OCI-LY7 (cell line): Measurements from ENCODE around the gene LARP1. TPM values are rescaled to one million over a fixed set of nuclear protein-coding genes. Genes with fewer than 3 reads are reported as not detected.

Source experiments
- BruUV-seq: library from RNA; stranded (reverse); fragments of 400-500 nt; replicated peaks from 2 replicates; lab custom pipeline; 2021; lab: Mats Ljungman, UMichigan
- CTCF ChIA-PET: fragments of 300-600 bp; sonication (Branson Sonifier 250); formaldehyde crosslinking; loops from one replicate; lab custom pipeline; 2022; ENCODE audit warnings: antibody characterized with exemption; ENCODE audit not compliant: unreplicated experiment; lab: Charles Lee
- POLR2A ChIA-PET: fragments of 300-600 bp; sonication (Branson Sonifier 250); formaldehyde crosslinking; loops from one replicate; lab custom pipeline; 2022; ENCODE audit warnings: antibody characterized with exemption; lab: Charles Lee
- DNase-seq: peaks from one replicate; pipeline ENCODE4 v3.0.0-alpha.2; 2015; ENCODE audit warnings: low spot score
- H2AFZ ChIP-seq: fragments of 200-600 bp; sonication (generic), shearing (Covaris generic); 2 replicates; pipeline ENCODE4 v1.6.1; 2014; ENCODE audit warnings: mild to moderate bottlenecking, antibody characterized with exemption, low read length, moderate library complexity
- H3K27ac ChIP-seq: fragments of 200-600 bp; sonication (generic); 2 replicates; pipeline ENCODE4 v1.5.1; 2014; ENCODE audit warnings: mixed run types, low read depth, mild to moderate bottlenecking, moderate library complexity, low read length, inconsistent platforms; ENCODE audit not compliant: poor library complexity, severe bottlenecking
- H3K36me3 ChIP-seq: fragments of 200-600 bp; sonication (generic); 2 replicates; pipeline ENCODE4 v1.6.1; 2014; ENCODE audit warnings: mild to moderate bottlenecking, antibody characterized with exemption, low read length, moderate library complexity, mixed read lengths; ENCODE audit not compliant: insufficient read depth
- H3K4me1 ChIP-seq: fragments of 200-600 bp; sonication (generic); 2 replicates; pipeline ENCODE4 v1.5.1; 2014; ENCODE audit warnings: mild to moderate bottlenecking, low read length; ENCODE audit not compliant: insufficient read depth, poor library complexity, severe bottlenecking
- H3K4me2 ChIP-seq: fragments of 200-600 bp; sonication (generic); 2 replicates; pipeline ENCODE4 v1.6.1; 2014; ENCODE audit warnings: mild to moderate bottlenecking, low read length
- H3K4me3 ChIP-seq: fragments of 200-600 bp; sonication (generic); 2 replicates; pipeline ENCODE4 v1.5.1; 2014; ENCODE audit warnings: mild to moderate bottlenecking, low read depth, low read length; ENCODE audit not compliant: poor library complexity, severe bottlenecking
- H3K79me2 ChIP-seq: fragments of 200-600 bp; sonication (generic); 2 replicates; pipeline ENCODE4 v1.6.1; 2016; ENCODE audit warnings: low read depth, mild to moderate bottlenecking, low read length, moderate library complexity, mixed read lengths; ENCODE audit not compliant: insufficient read depth
- H3K9me2 ChIP-seq: fragments of 200-600 bp; sonication (generic); 2 replicates; pipeline ENCODE4 v1.6.1; 2016; ENCODE audit warnings: mild to moderate bottlenecking, low read length, mixed read lengths; ENCODE audit not compliant: insufficient read depth
- H3K9me3 ChIP-seq: fragments of 200-600 bp; sonication (generic); 2 replicates; pipeline ENCODE4 v1.6.1; 2014; ENCODE audit warnings: mild to moderate bottlenecking, mixed run types, low read length, mixed read lengths
- H4K20me1 ChIP-seq: fragments of 200-600 bp; sonication (generic); 2 replicates; pipeline ENCODE4 v1.6.1; 2014; ENCODE audit warnings: mild to moderate bottlenecking, antibody characterized with exemption, low read length, moderate library complexity, mixed read lengths; ENCODE audit not compliant: insufficient read depth
- CTCF ChIP-seq: fragments of 200-600 bp; sonication (generic); conservative IDR thresholded peaks from 2 replicates; pipeline ENCODE4 v1.5.1; 2014; ENCODE audit warnings: mild to moderate bottlenecking, antibody characterized with exemption, low read length, moderate library complexity, mixed read lengths
- EZH2phosphoT487 ChIP-seq: fragments of 200-600 bp; sonication (generic); IDR thresholded peaks from 2 replicates; pipeline ENCODE4 v1.6.1; 2018; ENCODE audit warnings: low read depth, borderline replicate concordance, mild to moderate bottlenecking, mixed run types, antibody characterized with exemption, low read length, moderate library complexity, mixed read lengths
- intact Hi-C: fragments of 100-400 bp; cut with micrococcal nuclease; formaldehyde crosslinking; loops from one replicate; pipeline ENCODE4 v1.10.0; 2022; ENCODE audit not compliant: unreplicated experiment
- total RNA-seq, 2 experiments: library from RNA; depleted of rRNA in 1 of 2; stranded (reverse); fragments of >200 nt in 1 of 2; shearing (Covaris generic) in 1 of 2; gene quantifications; 2 replicates each; pipeline ENCODE4 v1.2.3, GENCODE V29; 2014 to 2022

The LARP1 gene
- total RNA-seq, 2 experiments from 2014 or later: 71.1 to 274 TPM

GRCh38 chr5:154794525-154795234 lies 39.5 kb downstream of the LARP1 start:
- BruUV-seq: no TSS peak
- peaks cover 4% of the 10 kb centered on the region for H4K20me1 ChIP-seq
- no peaks in the 10 kb centered on the region for H3K9me2 ChIP-seq
- H3K27ac ChIP-seq: no peak overlapping the region
- H3K9me3 ChIP-seq: no peaks in the 10 kb centered on the region
- H3K4me3 ChIP-seq: no peak overlapping the region
- CTCF ChIA-PET: no interaction called here
- POLR2A ChIA-PET: no interaction called here
- no peak for TF ChIP-seq EZH2phosphoT487
- no peak for TF ChIP-seq CTCF
- DNase-seq: no peak
- H3K4me1 ChIP-seq: peaks cover 5% of the 10 kb centered on the region
- H2AFZ ChIP-seq: no peak overlapping the region
- peaks cover 93% of the 10 kb centered on the region for H3K36me3 ChIP-seq
- H3K4me2 ChIP-seq: no peak overlapping the region
- H3K79me2 ChIP-seq: peaks cover 26% of the 10 kb centered on the region; the same call in 1 of the 2 replicates
- intact Hi-C loops: no loop called here

- TF ChIP-seq CTCF (no peak), EZH2phosphoT487 (no peak)
- H3K36me3 ChIP-seq: peaks cover 93% of the 10 kb centered on the region
- intact Hi-C loops: no loop called here
- ChIA-PET CTCF (no interaction called here), POLR2A (no interaction called here)
- TSS peak; percentile 37 for BruUV-seq
- H3K4me3 ChIP-seq: no peak overlapping the region
- H3K79me2 ChIP-seq: peaks cover 21% of the 10 kb centered on the region; the same call in 1 of the 2 replicates
- no peak overlapping the region for H2AFZ ChIP-seq
- H3K9me2 ChIP-seq: no peaks in the 10 kb centered on the region
- H4K20me1 ChIP-seq: peaks cover 4% of the 10 kb centered on the region
- no peak for DNase-seq
- H3K4me1 ChIP-seq: peaks cover 5% of the 10 kb centered on the region
- no peak overlapping the region for H3K4me2 ChIP-seq
- no peaks in the 10 kb centered on the region for H3K9me3 ChIP-seq
- H3K27ac ChIP-seq: no peak overlapping the region
Observed at GRCh38 chr5:154795235-154795596, 40.0 kb downstream of the LARP1 start.

- Histone ChIP-seq H3K9me2 (no peaks in the 10 kb centered on the region), H3K9me3 (no peaks in the 10 kb centered on the region), H3K36me3 (peaks cover 94% of the 10 kb centered on the region), H4K20me1 (peaks cover 4% of the 10 kb centered on the region; the same call in 1 of the 2 replicates), H3K79me2 (peaks cover 16% of the 10 kb centered on the region; the same call in 1 of the 2 replicates), H3K4me2 (no peak overlapping the region), H2AFZ (no peak overlapping the region), H3K4me3 (no peak overlapping the region), H3K4me1 (no peaks in the 10 kb centered on the region), H3K27ac (no peak overlapping the region)
- no peak for DNase-seq
- TF ChIP-seq CTCF (no peak), EZH2phosphoT487 (no peak)
- ChIA-PET CTCF (no interaction called here), POLR2A (interaction anchor here (0.6 kb wide), 1 partner anchor 884 kb away, joined by 3 read pairs; no protein-coding TSS in a partner anchor)
- BruUV-seq: no TSS peak
- intact Hi-C loops: no loop called here
Observed at GRCh38 chr5:154797762-154798161, 42.6 kb downstream of the LARP1 start.
